Stimulated activated effector memory CD8-positive, alpha-beta T cell treated with anti-CD3 and anti-CD28 coated beads, Interleukin-12 subunit alpha, Interleukin-12 subunit beta, amount 100 ng/mL, for 72 hours (primary cell): Measurements from ENCODE around the gene DEGS2.

Experiments used
- ATAC-seq: fragments of 150-1000 bp; cut with Tn5 transposase; 2 replicates; pipeline ENCODE4 v1.10.0; 2021
- DNase-seq, 2 donors: peaks; one replicate each; pipeline ENCODE4 v3.0.0; 2021 to 2022; ENCODE audit warnings: low spot score in 2 of 2
- H3K27ac Mint-ChIP-seq: one replicate; pipeline ENCODE4 v1.8.0; 2022; ENCODE audit warnings: mild to moderate bottlenecking, mixed read lengths
- H3K36me3 Mint-ChIP-seq: one replicate; pipeline ENCODE4 v1.8.0; 2022; ENCODE audit warnings: mild to moderate bottlenecking, mixed read lengths
- H3K4me1 Mint-ChIP-seq: one replicate; pipeline ENCODE4 v1.8.0; 2022; ENCODE audit warnings: mixed read lengths
- H3K4me3 Mint-ChIP-seq: one replicate; pipeline ENCODE4 v1.8.0; 2022; ENCODE audit warnings: mild to moderate bottlenecking, mixed read lengths
- H3K9me3 Mint-ChIP-seq: one replicate; pipeline ENCODE4 v1.8.0; 2022; ENCODE audit warnings: mixed read lengths

The DEGS2 gene

GRCh38 chr14:100106250-100107112 is 53.0 kb downstream of the DEGS2 start:
- peaks cover 100% of the 10 kb centered on the region for H3K36me3 Mint-ChIP-seq
- H3K4me1 Mint-ChIP-seq: peaks cover 80% of the 10 kb centered on the region
- peak overlapping the region; percentile 91 for H3K27ac Mint-ChIP-seq
- peak; percentile 48 for ATAC-seq
- H3K4me3 Mint-ChIP-seq: peak overlapping the region; percentile 73
- no peaks in the 10 kb centered on the region for H3K9me3 Mint-ChIP-seq
- no peak for DNase-seq

- Mint-ChIP-seq H3K27ac (peak overlapping the region; percentile 91), H3K9me3 (no peaks in the 10 kb centered on the region), H3K4me1 (peaks cover 80% of the 10 kb centered on the region), H3K4me3 (peak overlapping the region; percentile 73), H3K36me3 (peaks cover 100% of the 10 kb centered on the region)
- DNase-seq: peak in 1 of 2 donors; percentile 58
- ATAC-seq: peak; percentile 22
Observed at GRCh38 chr14:100105357-100106169, 53.9 kb downstream of the DEGS2 start.

- no peaks in the 10 kb centered on the region for H3K9me3 Mint-ChIP-seq
- H3K27ac Mint-ChIP-seq: peak overlapping the region; percentile 91
- DNase-seq: no peak
- ATAC-seq: peak; percentile 44
- peaks cover 100% of the 10 kb centered on the region for H3K36me3 Mint-ChIP-seq
- H3K4me3 Mint-ChIP-seq: peak overlapping the region; percentile 73
- peaks cover 88% of the 10 kb centered on the region for H3K4me1 Mint-ChIP-seq
Observed at GRCh38 chr14:100104523-100105300, 54.7 kb downstream of the DEGS2 start.

- Mint-ChIP-seq H3K36me3 (peaks cover 100% of the 10 kb centered on the region), H3K27ac (peak overlapping the region; percentile 91), H3K9me3 (no peaks in the 10 kb centered on the region), H3K4me3 (peak overlapping the region; percentile 73), H3K4me1 (peaks cover 86% of the 10 kb centered on the region)
- ATAC-seq (no peak), DNase-seq (no peak)
Observed at GRCh38 chr14:100104006-100104352, 55.5 kb downstream of the DEGS2 start.

GRCh38 chr14:100103250-100104005 is 56.0 kb downstream of the DEGS2 start:
- peak in 1 of 2 donors; percentile 55 for DNase-seq
- peaks cover 86% of the 10 kb centered on the region for H3K4me1 Mint-ChIP-seq
- H3K9me3 Mint-ChIP-seq: no peaks in the 10 kb centered on the region
- H3K4me3 Mint-ChIP-seq: peak overlapping the region; percentile 73
- H3K27ac Mint-ChIP-seq: peak overlapping the region; percentile 91
- peaks cover 100% of the 10 kb centered on the region for H3K36me3 Mint-ChIP-seq
- peak; percentile 19 for ATAC-seq

- H3K36me3 Mint-ChIP-seq: peaks cover 100% of the 10 kb centered on the region
- H3K27ac Mint-ChIP-seq: peak overlapping the region; percentile 91
- DNase-seq (no peak), ATAC-seq (no peak)
- peak overlapping the region; percentile 73 for H3K4me3 Mint-ChIP-seq
- H3K4me1 Mint-ChIP-seq: peaks cover 86% of the 10 kb centered on the region
- H3K9me3 Mint-ChIP-seq: no peaks in the 10 kb centered on the region
Observed at GRCh38 chr14:100102156-100102785, 57.2 kb downstream of the DEGS2 start.

GRCh38 chr14:100100032-100100703 is 59.3 kb downstream of the DEGS2 start:
- H3K9me3 Mint-ChIP-seq: no peaks in the 10 kb centered on the region

GRCh38 chr14:100098171-100098570 is 61.3 kb downstream of the DEGS2 start:
- no peak for ATAC-seq
- DNase-seq: no peak
- Mint-ChIP-seq H3K27ac (peak overlapping the region; percentile 91), H3K4me1 (peaks cover 75% of the 10 kb centered on the region), H3K36me3 (peaks cover 100% of the 10 kb centered on the region), H3K9me3 (no peaks in the 10 kb centered on the region), H3K4me3 (peak overlapping the region; percentile 23)

More at GRCh38 chr14:100100032-100100703, 59.3 kb downstream of the DEGS2 start:
- no peak overlapping the region for H3K4me3 Mint-ChIP-seq
- peaks cover 83% of the 10 kb centered on the region for H3K4me1 Mint-ChIP-seq
- H3K27ac Mint-ChIP-seq: peak overlapping the region; percentile 58
- DNase-seq (no peak), ATAC-seq (no peak)
- peaks cover 100% of the 10 kb centered on the region for H3K36me3 Mint-ChIP-seq

GRCh38 chr14:100096656-100097055 is 62.8 kb downstream of the DEGS2 start:
- no peak overlapping the region for H3K4me3 Mint-ChIP-seq
- peaks cover 72% of the 10 kb centered on the region for H3K4me1 Mint-ChIP-seq
- DNase-seq: no peak
- H3K36me3 Mint-ChIP-seq: peaks cover 100% of the 10 kb centered on the region
- H3K27ac Mint-ChIP-seq: peak overlapping the region; percentile 91
- no peak for ATAC-seq
- no peaks in the 10 kb centered on the region for H3K9me3 Mint-ChIP-seq
